H9 (cell line): ENCODE measurements around the gene TTC19. TPM values are rescaled to one million over a fixed set of nuclear protein-coding genes. Genes with fewer than 3 reads are reported as not detected.

Experiments
- DNase-seq: peaks from one replicate; pipeline ENCODE4 v3.0.0-alpha.2; 2017
- H2AFZ ChIP-seq: one replicate; pipeline ENCODE4 v1.6.1; 2013; ENCODE audit warnings: mild to moderate bottlenecking, low read length, control low read depth, moderate library complexity
- H2AK5ac ChIP-seq: 2 replicates; pipeline ENCODE4 v1.6.1; 2013; ENCODE audit warnings: low read length, control low read depth, mixed read lengths; ENCODE audit not compliant: insufficient read length
- H2BK120ac ChIP-seq: one replicate; pipeline ENCODE4 v1.6.1; 2013; ENCODE audit warnings: low read depth, mild to moderate bottlenecking, low read length, control low read depth, inconsistent platforms; ENCODE audit not compliant: poor library complexity, severe bottlenecking
- H2BK12ac ChIP-seq: 2 replicates; pipeline ENCODE4 v1.6.1; 2013; ENCODE audit warnings: low read length, control low read depth, mixed read lengths, low read depth; ENCODE audit not compliant: insufficient read length
- H2BK15ac ChIP-seq: 2 replicates; pipeline ENCODE4 v1.6.1; 2013; ENCODE audit warnings: low read depth, low read length, control low read depth
- H2BK20ac ChIP-seq: one replicate; pipeline ENCODE4 v1.6.1; 2013; ENCODE audit warnings: low read depth, mild to moderate bottlenecking, low read length, control low read depth, inconsistent platforms; ENCODE audit not compliant: poor library complexity, severe bottlenecking
- H2BK5ac ChIP-seq: 2 replicates; pipeline ENCODE4 v1.6.1; 2013; ENCODE audit warnings: low read length, control low read depth, mixed read lengths; ENCODE audit not compliant: insufficient read length
- H3K14ac ChIP-seq: 2 replicates; pipeline ENCODE4 v1.6.1; 2013; ENCODE audit warnings: low read length, control low read depth; ENCODE audit not compliant: insufficient read depth
- H3K18ac ChIP-seq: 2 replicates; pipeline ENCODE4 v1.6.1; 2013; ENCODE audit warnings: low read depth, mild to moderate bottlenecking, mixed read lengths, low read length, control low read depth; ENCODE audit not compliant: insufficient read length
- H3K23ac ChIP-seq: 2 replicates; pipeline ENCODE4 v1.6.1; 2013; ENCODE audit warnings: low read length, control low read depth, mixed read lengths, low read depth; ENCODE audit not compliant: insufficient read length
- H3K23me2 ChIP-seq: 2 replicates; pipeline ENCODE4 v1.6.1; 2013; ENCODE audit warnings: low read depth, mild to moderate bottlenecking, mixed read lengths, low read length, control low read depth; ENCODE audit not compliant: insufficient read length, poor library complexity, severe bottlenecking
- H3K27ac ChIP-seq: 2 replicates; pipeline ENCODE4 v1.5.1; 2013; ENCODE audit warnings: low read length, control low read depth, mixed read lengths, low read depth; ENCODE audit not compliant: insufficient read length
- H3K27me3 ChIP-seq: 2 replicates; pipeline ENCODE4 v1.6.1; 2013; ENCODE audit warnings: low read length, control low read depth, inconsistent platforms; ENCODE audit not compliant: insufficient read depth
- H3K4ac ChIP-seq: 2 replicates; pipeline ENCODE4 v1.6.1; 2013; ENCODE audit warnings: low read depth, mild to moderate bottlenecking, control low read depth, inconsistent platforms, low read length, moderate library complexity
- H3K4me1 ChIP-seq: 2 replicates; pipeline ENCODE4 v1.6.1; 2013; ENCODE audit warnings: low read length, control low read depth, inconsistent platforms; ENCODE audit not compliant: insufficient read depth
- H3K4me2 ChIP-seq: 2 replicates; pipeline ENCODE4 v1.6.1; 2013; ENCODE audit warnings: low read length, control low read depth, mixed read lengths; ENCODE audit not compliant: insufficient read length, insufficient read depth
- H3K56ac ChIP-seq: 2 replicates; pipeline ENCODE4 v1.6.1; 2013; ENCODE audit warnings: low read depth, mild to moderate bottlenecking, mixed read lengths, low read length, control low read depth; ENCODE audit not compliant: insufficient read length
- H3K79me1 ChIP-seq: 2 replicates; pipeline ENCODE4 v1.6.1; 2013; ENCODE audit warnings: low read depth, mild to moderate bottlenecking, moderate library complexity, low read length, control low read depth, inconsistent platforms; ENCODE audit not compliant: insufficient read depth, poor library complexity, severe bottlenecking
- H3K79me2 ChIP-seq: 2 replicates; pipeline ENCODE4 v1.6.1; 2013; ENCODE audit warnings: low read length, control low read depth, inconsistent platforms; ENCODE audit not compliant: insufficient read depth
- H3K9ac ChIP-seq: 2 replicates; pipeline ENCODE4 v1.6.1; 2013; ENCODE audit warnings: low read length, control low read depth, mixed read lengths; ENCODE audit not compliant: insufficient read length; ENCODE audit errors: extremely low read depth
- H3K9me3 ChIP-seq: one replicate; pipeline ENCODE4 v1.6.1; 2013; ENCODE audit warnings: low read depth, low read length, inconsistent platforms; ENCODE audit not compliant: control insufficient read depth
- H3T11ph ChIP-seq: one replicate; pipeline ENCODE4 v1.6.1; 2013; ENCODE audit warnings: mild to moderate bottlenecking, low read length, control low read depth, inconsistent platforms
- H4K20me1 ChIP-seq: one replicate; pipeline ENCODE4 v1.6.1; 2013; ENCODE audit not compliant: control insufficient read depth, insufficient read length, insufficient read depth
- H4K5ac ChIP-seq: 2 replicates; pipeline ENCODE4 v1.6.1; 2013; ENCODE audit warnings: low read depth, mild to moderate bottlenecking, mixed read lengths, low read length, control low read depth; ENCODE audit not compliant: insufficient read length
- H4K8ac ChIP-seq: replicated peaks from 2 replicates; pipeline ENCODE4 v1.6.1; 2013; ENCODE audit warnings: low read length, control low read depth, mixed read lengths, low read depth; ENCODE audit not compliant: insufficient read length
- H4K91ac ChIP-seq: 2 replicates; pipeline ENCODE4 v1.6.1; 2013; ENCODE audit warnings: low read depth, mild to moderate bottlenecking, moderate library complexity, mixed read lengths, low read length, control low read depth; ENCODE audit not compliant: insufficient read length
- H3K27ac Mint-ChIP-seq, 3 experiments: 2 replicates in 2 of 3; 3 replicates in 1 of 3; pipeline ENCODE4 v1.8.0; 2020 to 2021; ENCODE audit warnings: mixed read lengths in 3 of 3, mild to moderate bottlenecking in 1 of 3, moderate library complexity in 1 of 3
- H3K27me3 Mint-ChIP-seq: 2 replicates; pipeline ENCODE4 v1.8.0; 2021; ENCODE audit warnings: low read depth, mild to moderate bottlenecking, moderate library complexity, mixed read lengths
- H3K36me3 Mint-ChIP-seq, 3 experiments: 2 replicates in 2 of 3; 3 replicates in 1 of 3; pipeline ENCODE4 v1.8.0; 2020 to 2021; ENCODE audit warnings: low read depth in 3 of 3, mixed read lengths in 3 of 3; ENCODE audit not compliant: insufficient read depth in 1 of 3
- H3K4me1 Mint-ChIP-seq, 2 experiments: 2 replicates each; pipeline ENCODE4 v1.8.0; 2020; ENCODE audit warnings: mixed read lengths in 2 of 2
- H3K4me3 Mint-ChIP-seq, 2 experiments: 2 replicates in 1 of 2; 3 replicates in 1 of 2; pipeline ENCODE4 v1.8.0; 2020 to 2021; ENCODE audit warnings: mild to moderate bottlenecking in 2 of 2, mixed read lengths in 2 of 2, moderate library complexity in 1 of 2
- H3K9me3 Mint-ChIP-seq, 2 experiments: 2 replicates in 1 of 2; 3 replicates in 1 of 2; pipeline ENCODE4 v1.8.0; 2020; ENCODE audit warnings: mild to moderate bottlenecking in 2 of 2, mixed read lengths in 2 of 2, moderate library complexity in 1 of 2
- CTCF ChIP-seq: fragments of 200-600 bp; sonication (generic); conservative IDR thresholded peaks from 3 replicates; pipeline ENCODE4 v1.8.0; 2021; ENCODE audit warnings: antibody characterized with exemption, mild to moderate bottlenecking
- whole genome bisulfite sequencing: extraction: QIAGEN DNeasy Blood & Tissue Kit; methylation state at CpG from one replicate; pipeline ENCODE4 v1.1.7; 2013; ENCODE audit warnings: missing lambda C conversion rate, low lambda C conversion rate, mixed read lengths; ENCODE audit not compliant: insufficient read length; ENCODE audit errors: extremely low coverage; 5-methylcytosine and 5-hydroxymethylcytosine counted together
- total RNA-seq: library from RNA; stranded (reverse); gene quantifications from 2 replicates; pipeline ENCODE4 v1.2.1, GENCODE V29; 2021

Gene TTC19
- total RNA-seq, 1 experiment from 2014 or later: 64.3 TPM

GRCh38 chr17:16066125-16066524, 66.5 kb downstream of the TTC19 start:
- H3K79me1 ChIP-seq: no peaks in the 10 kb centered on the region
- no peak overlapping the region for H3K27ac ChIP-seq
- no peak overlapping the region for H3K4me3 Mint-ChIP-seq
- no peak overlapping the region for H2AK5ac ChIP-seq
- no peak overlapping the region for H3K14ac ChIP-seq
- H3K18ac ChIP-seq: no peak overlapping the region
- TF ChIP-seq CTCF: no peak
- H3K27me3 ChIP-seq: no peaks in the 10 kb centered on the region
- no peak overlapping the region for H3K56ac ChIP-seq
- DNase-seq: no peak
- no peak overlapping the region for H2BK120ac ChIP-seq
- no peak overlapping the region for H3K23ac ChIP-seq
- H3K4me2 ChIP-seq: no peak overlapping the region
- H3K4ac ChIP-seq: no peak overlapping the region
- H2BK12ac ChIP-seq: no peak overlapping the region
- no peak overlapping the region for H2AFZ ChIP-seq
- no peaks in the 10 kb centered on the region for H3K4me1 Mint-ChIP-seq
- H2BK20ac ChIP-seq: no peak overlapping the region
- no peak overlapping the region for H4K5ac ChIP-seq
- no peaks in the 10 kb centered on the region for H3K9me3 Mint-ChIP-seq
- no peaks in the 10 kb centered on the region for H3K27me3 Mint-ChIP-seq
- no peak overlapping the region for H3T11ph ChIP-seq
- H4K20me1 ChIP-seq: no peaks in the 10 kb centered on the region
- no peak overlapping the region for H4K8ac ChIP-seq
- H3K23me2 ChIP-seq: no peaks in the 10 kb centered on the region
- peaks cover 37 to 88% (median 84%) of the 10 kb centered on the region in 3 experiments; a peak in 6 of 7 replicates for H3K36me3 Mint-ChIP-seq
- no peaks in the 10 kb centered on the region for H3K9me3 ChIP-seq
- H4K91ac ChIP-seq: no peak overlapping the region
- H3K9ac ChIP-seq: no peak overlapping the region
- WGBS: no CpG with 5 or more reads among the region's 4 CpGs
- H3K27ac Mint-ChIP-seq: no peak overlapping the region
- no peaks in the 10 kb centered on the region for H3K79me2 ChIP-seq
- H3K4me1 ChIP-seq: no peaks in the 10 kb centered on the region
- H2BK5ac ChIP-seq: no peak overlapping the region
- H2BK15ac ChIP-seq: no peak overlapping the region
